GM21529 (cell line): ENCODE results near the gene GIMD1.
"Not testable (repeated sequence)": the region's sequence is repeated elsewhere in the genome, so short reads cannot be mapped to it uniquely, and the experiment has no call there.

Source experiments
- ATAC-seq: cut with Tn5 transposase; IDR thresholded peaks from one replicate; pipeline ENCODE4 v1.9.1; 2021; ENCODE audit not compliant: unreplicated experiment

GIMD1 gene

GRCh38 chr4:106368678-106369077 lies at the start of gene GIMD1:
TSS of gene GIMD1 (minus strand) at chr4:106368778. CDS start at chr4:106367435, 1,343 bp downstream.
- ATAC-seq: no peak

- no peak for ATAC-seq
Measured at GRCh38 chr4:106414366-106414765, 45.8 kb upstream of the GIMD1 start.

GRCh38 chr4:106409901-106410889 lies 41.6 kb upstream of the GIMD1 start:
- no peak for ATAC-seq

- not testable (repeated sequence) for ATAC-seq
Measured at GRCh38 chr4:106408004-106408403, 39.4 kb upstream of the GIMD1 start.

GRCh38 chr4:106401157-106401556 lies 32.6 kb upstream of the GIMD1 start:
- ATAC-seq: no peak

- ATAC-seq: not testable (repeated sequence)
Measured at GRCh38 chr4:106398898-106399297, 30.3 kb upstream of the GIMD1 start.

- no peak for ATAC-seq
Measured at GRCh38 chr4:106395582-106395981, 27.0 kb upstream of the GIMD1 start.

- no peak for ATAC-seq
Measured at GRCh38 chr4:106385853-106386393, 17.3 kb upstream of the GIMD1 start.

- ATAC-seq: no peak
Measured at GRCh38 chr4:106384878-106385277, 16.3 kb upstream of the GIMD1 start.

- no peak for ATAC-seq
Measured at GRCh38 chr4:106380179-106380578, 11.6 kb upstream of the GIMD1 start.

- no peak for ATAC-seq
Measured at GRCh38 chr4:106373026-106373425, 4.4 kb upstream of the GIMD1 start.

- ATAC-seq: no peak
Measured at GRCh38 chr4:106371161-106371560, 2.6 kb upstream of the GIMD1 start.

GRCh38 chr4:106370214-106370613 lies 1.6 kb upstream of the GIMD1 start:
- ATAC-seq: no peak

- peak; percentile 82 for ATAC-seq
Measured at GRCh38 chr4:106369456-106370060, 980 bp upstream of the GIMD1 start.

- ATAC-seq: no peak
Measured at GRCh38 chr4:106367072-106367471, 1.5 kb downstream of the GIMD1 start.

- no peak for ATAC-seq
Measured at GRCh38 chr4:106366026-106366425, 2.6 kb downstream of the GIMD1 start.

GRCh38 chr4:106365613-106366012 lies 3.0 kb downstream of the GIMD1 start:
- no peak for ATAC-seq

GRCh38 chr4:106364282-106364681 lies 4.3 kb downstream of the GIMD1 start:
- no peak for ATAC-seq

GRCh38 chr4:106362086-106362825 lies 6.3 kb downstream of the GIMD1 start:
- no peak for ATAC-seq

GRCh38 chr4:106358899-106359298 lies 9.7 kb downstream of the GIMD1 start:
- ATAC-seq: no peak

GRCh38 chr4:106355193-106355592 lies 13.4 kb downstream of the GIMD1 start:
- ATAC-seq: no peak
